H9 (cell line): ENCODE results near the gene ADSL. TPM values are rescaled to one million over a fixed set of nuclear protein-coding genes. Genes with fewer than 3 reads are reported as not detected.

Experiments
- DNase-seq: peaks from one replicate; pipeline ENCODE4 v3.0.0-alpha.2; 2017
- H2AFZ ChIP-seq: one replicate; pipeline ENCODE4 v1.6.1; 2013; ENCODE audit warnings: mild to moderate bottlenecking, low read length, control low read depth, moderate library complexity
- H2AK5ac ChIP-seq: 2 replicates; pipeline ENCODE4 v1.6.1; 2013; ENCODE audit warnings: low read length, control low read depth, mixed read lengths; ENCODE audit not compliant: insufficient read length
- H2BK120ac ChIP-seq: one replicate; pipeline ENCODE4 v1.6.1; 2013; ENCODE audit warnings: low read depth, mild to moderate bottlenecking, low read length, control low read depth, inconsistent platforms; ENCODE audit not compliant: poor library complexity, severe bottlenecking
- H2BK12ac ChIP-seq: 2 replicates; pipeline ENCODE4 v1.6.1; 2013; ENCODE audit warnings: low read length, control low read depth, mixed read lengths, low read depth; ENCODE audit not compliant: insufficient read length
- H2BK15ac ChIP-seq: 2 replicates; pipeline ENCODE4 v1.6.1; 2013; ENCODE audit warnings: low read depth, low read length, control low read depth
- H2BK20ac ChIP-seq: one replicate; pipeline ENCODE4 v1.6.1; 2013; ENCODE audit warnings: low read depth, mild to moderate bottlenecking, low read length, control low read depth, inconsistent platforms; ENCODE audit not compliant: poor library complexity, severe bottlenecking
- H2BK5ac ChIP-seq: 2 replicates; pipeline ENCODE4 v1.6.1; 2013; ENCODE audit warnings: low read length, control low read depth, mixed read lengths; ENCODE audit not compliant: insufficient read length
- H3K14ac ChIP-seq: 2 replicates; pipeline ENCODE4 v1.6.1; 2013; ENCODE audit warnings: low read length, control low read depth; ENCODE audit not compliant: insufficient read depth
- H3K18ac ChIP-seq: 2 replicates; pipeline ENCODE4 v1.6.1; 2013; ENCODE audit warnings: low read depth, mild to moderate bottlenecking, mixed read lengths, low read length, control low read depth; ENCODE audit not compliant: insufficient read length
- H3K23ac ChIP-seq: 2 replicates; pipeline ENCODE4 v1.6.1; 2013; ENCODE audit warnings: low read length, control low read depth, mixed read lengths, low read depth; ENCODE audit not compliant: insufficient read length
- H3K23me2 ChIP-seq: 2 replicates; pipeline ENCODE4 v1.6.1; 2013; ENCODE audit warnings: low read depth, mild to moderate bottlenecking, mixed read lengths, low read length, control low read depth; ENCODE audit not compliant: insufficient read length, poor library complexity, severe bottlenecking
- H3K27ac ChIP-seq: 2 replicates; pipeline ENCODE4 v1.5.1; 2013; ENCODE audit warnings: low read length, control low read depth, mixed read lengths, low read depth; ENCODE audit not compliant: insufficient read length
- H3K27me3 ChIP-seq: 2 replicates; pipeline ENCODE4 v1.6.1; 2013; ENCODE audit warnings: low read length, control low read depth, inconsistent platforms; ENCODE audit not compliant: insufficient read depth
- H3K4ac ChIP-seq: 2 replicates; pipeline ENCODE4 v1.6.1; 2013; ENCODE audit warnings: low read depth, mild to moderate bottlenecking, control low read depth, inconsistent platforms, low read length, moderate library complexity
- H3K4me1 ChIP-seq: 2 replicates; pipeline ENCODE4 v1.6.1; 2013; ENCODE audit warnings: low read length, control low read depth, inconsistent platforms; ENCODE audit not compliant: insufficient read depth
- H3K4me2 ChIP-seq: 2 replicates; pipeline ENCODE4 v1.6.1; 2013; ENCODE audit warnings: low read length, control low read depth, mixed read lengths; ENCODE audit not compliant: insufficient read length, insufficient read depth
- H3K56ac ChIP-seq: 2 replicates; pipeline ENCODE4 v1.6.1; 2013; ENCODE audit warnings: low read depth, mild to moderate bottlenecking, mixed read lengths, low read length, control low read depth; ENCODE audit not compliant: insufficient read length
- H3K79me1 ChIP-seq: 2 replicates; pipeline ENCODE4 v1.6.1; 2013; ENCODE audit warnings: low read depth, mild to moderate bottlenecking, moderate library complexity, low read length, control low read depth, inconsistent platforms; ENCODE audit not compliant: insufficient read depth, poor library complexity, severe bottlenecking
- H3K79me2 ChIP-seq: 2 replicates; pipeline ENCODE4 v1.6.1; 2013; ENCODE audit warnings: low read length, control low read depth, inconsistent platforms; ENCODE audit not compliant: insufficient read depth
- H3K9ac ChIP-seq: 2 replicates; pipeline ENCODE4 v1.6.1; 2013; ENCODE audit warnings: low read length, control low read depth, mixed read lengths; ENCODE audit not compliant: insufficient read length; ENCODE audit errors: extremely low read depth
- H3K9me3 ChIP-seq: one replicate; pipeline ENCODE4 v1.6.1; 2013; ENCODE audit warnings: low read depth, low read length, inconsistent platforms; ENCODE audit not compliant: control insufficient read depth
- H3T11ph ChIP-seq: one replicate; pipeline ENCODE4 v1.6.1; 2013; ENCODE audit warnings: mild to moderate bottlenecking, low read length, control low read depth, inconsistent platforms
- H4K20me1 ChIP-seq: one replicate; pipeline ENCODE4 v1.6.1; 2013; ENCODE audit not compliant: control insufficient read depth, insufficient read length, insufficient read depth
- H4K5ac ChIP-seq: 2 replicates; pipeline ENCODE4 v1.6.1; 2013; ENCODE audit warnings: low read depth, mild to moderate bottlenecking, mixed read lengths, low read length, control low read depth; ENCODE audit not compliant: insufficient read length
- H4K8ac ChIP-seq: replicated peaks from 2 replicates; pipeline ENCODE4 v1.6.1; 2013; ENCODE audit warnings: low read length, control low read depth, mixed read lengths, low read depth; ENCODE audit not compliant: insufficient read length
- H4K91ac ChIP-seq: 2 replicates; pipeline ENCODE4 v1.6.1; 2013; ENCODE audit warnings: low read depth, mild to moderate bottlenecking, moderate library complexity, mixed read lengths, low read length, control low read depth; ENCODE audit not compliant: insufficient read length
- H3K27ac Mint-ChIP-seq, 3 experiments: 2 replicates in 2 of 3; 3 replicates in 1 of 3; pipeline ENCODE4 v1.8.0; 2020 to 2021; ENCODE audit warnings: mixed read lengths in 3 of 3, mild to moderate bottlenecking in 1 of 3, moderate library complexity in 1 of 3
- H3K27me3 Mint-ChIP-seq: 2 replicates; pipeline ENCODE4 v1.8.0; 2021; ENCODE audit warnings: low read depth, mild to moderate bottlenecking, moderate library complexity, mixed read lengths
- H3K36me3 Mint-ChIP-seq, 3 experiments: 2 replicates in 2 of 3; 3 replicates in 1 of 3; pipeline ENCODE4 v1.8.0; 2020 to 2021; ENCODE audit warnings: low read depth in 3 of 3, mixed read lengths in 3 of 3; ENCODE audit not compliant: insufficient read depth in 1 of 3
- H3K4me1 Mint-ChIP-seq, 2 experiments: 2 replicates each; pipeline ENCODE4 v1.8.0; 2020; ENCODE audit warnings: mixed read lengths in 2 of 2
- H3K4me3 Mint-ChIP-seq, 2 experiments: 2 replicates in 1 of 2; 3 replicates in 1 of 2; pipeline ENCODE4 v1.8.0; 2020 to 2021; ENCODE audit warnings: mild to moderate bottlenecking in 2 of 2, mixed read lengths in 2 of 2, moderate library complexity in 1 of 2
- H3K9me3 Mint-ChIP-seq, 2 experiments: 2 replicates in 1 of 2; 3 replicates in 1 of 2; pipeline ENCODE4 v1.8.0; 2020; ENCODE audit warnings: mild to moderate bottlenecking in 2 of 2, mixed read lengths in 2 of 2, moderate library complexity in 1 of 2
- CTCF ChIP-seq: fragments of 200-600 bp; sonication (generic); conservative IDR thresholded peaks from 3 replicates; pipeline ENCODE4 v1.8.0; 2021; ENCODE audit warnings: antibody characterized with exemption, mild to moderate bottlenecking
- WGBS: extraction: QIAGEN DNeasy Blood & Tissue Kit; methylation state at CpG from one replicate; pipeline ENCODE4 v1.1.7; 2013; ENCODE audit warnings: missing lambda C conversion rate, low lambda C conversion rate, mixed read lengths; ENCODE audit not compliant: insufficient read length; ENCODE audit errors: extremely low coverage; 5-methylcytosine and 5-hydroxymethylcytosine counted together
- total RNA-seq: library from RNA; stranded (reverse); gene quantifications from 2 replicates; pipeline ENCODE4 v1.2.1, GENCODE V29; 2021

The ADSL gene
- total RNA-seq, 1 experiment from 2014 or later = 175 TPM

GRCh38 chr22:40407021-40407761, 60.9 kb downstream of the ADSL start:
- no peak for TF ChIP-seq CTCF
- Histone ChIP-seq H4K20me1 (no peaks in the 10 kb centered on the region), H2BK15ac (no peak overlapping the region), H3K9me3 (no peaks in the 10 kb centered on the region), H3K79me1 (no peaks in the 10 kb centered on the region), H4K8ac (no peak overlapping the region), H2BK12ac (no peak overlapping the region), H3K9ac (no peak overlapping the region), H2BK120ac (no peak overlapping the region), H2AK5ac (no peak overlapping the region), H4K5ac (no peak overlapping the region), H3K23me2 (no peaks in the 10 kb centered on the region), H2AFZ (no peak overlapping the region), H4K91ac (no peak overlapping the region), H3K4me2 (no peak overlapping the region), H3K56ac (no peak overlapping the region), H2BK20ac (no peak overlapping the region), H3K4ac (no peak overlapping the region), H3K79me2 (no peaks in the 10 kb centered on the region), H3K18ac (no peak overlapping the region), H3K4me1 (no peaks in the 10 kb centered on the region), H3K27ac (no peak overlapping the region), H3K23ac (no peak overlapping the region), H2BK5ac (no peak overlapping the region), H3T11ph (no peak overlapping the region), H3K27me3 (no peaks in the 10 kb centered on the region), H3K14ac (no peak overlapping the region)
- no CpG with 5 or more reads among the region's 37 CpGs for WGBS
- Mint-ChIP-seq H3K36me3 (peaks cover 21 to 76% (median 66%) of the 10 kb centered on the region in 3 experiments), H3K9me3 (no peaks in the 10 kb centered on the region), H3K27me3 (no peaks in the 10 kb centered on the region; the same call in 1 of the 2 replicates), H3K27ac (no peak overlapping the region; a peak in 1 of 7 replicates), H3K4me3 (no peak overlapping the region), H3K4me1 (no peaks in the 10 kb centered on the region)
- no peak for DNase-seq
